Kidney epithelial cell (primary cell): ENCODE measurements around the gene NHSL1. TPM values are rescaled to one million over a fixed set of nuclear protein-coding genes. Genes with fewer than 3 reads are reported as not detected.

Experiments
- DNase-seq: peaks from one replicate; pipeline ENCODE4 v3.0.0-alpha.2; 2010; ENCODE audit warnings: low read depth
- H3K27me3 ChIP-seq: 2 replicates; pipeline ENCODE4 v1.6.0; 2011; ENCODE audit warnings: low read length; ENCODE audit not compliant: control insufficient read depth, insufficient read depth
- H3K36me3 ChIP-seq: 2 replicates; pipeline ENCODE4 v1.5.1; 2011; ENCODE audit warnings: low read length; ENCODE audit not compliant: control insufficient read depth, insufficient read depth
- H3K4me3 ChIP-seq: 2 replicates; pipeline ENCODE4 v1.5.1; 2011; ENCODE audit warnings: low read depth, mild to moderate bottlenecking, control low read depth, low read length
- CTCF ChIP-seq: IDR thresholded peaks from 2 replicates; pipeline ENCODE4 v1.5.1; 2011; ENCODE audit warnings: mild to moderate bottlenecking, moderate library complexity, low read length, control low read depth, inconsistent platforms; ENCODE audit not compliant: insufficient read depth, poor library complexity, severe bottlenecking
- total RNA-seq: library from RNA; depleted of rRNA; stranded (reverse); fragments of >200 nt; gene quantifications from 2 replicates; pipeline ENCODE4 v1.2.3, GENCODE V29; 2015

The NHSL1 gene
- total RNA-seq, 1 donor from 2014 or later: 11.5 TPM

- DNase-seq: no peak
- Histone ChIP-seq H3K4me3 (no peak overlapping the region), H3K27me3 (no peaks in the 10 kb centered on the region), H3K36me3 (no peaks in the 10 kb centered on the region)
- no peak for TF ChIP-seq CTCF
These were observed 124.5 kb downstream of the NHSL1 start for GRCh38 chr6:138374815-138375214.

GRCh38 chr6:138374230-138374629 lies 125.1 kb downstream of the NHSL1 start:
- DNase-seq: no peak
- no peak overlapping the region for H3K4me3 ChIP-seq
- TF ChIP-seq CTCF: no peak

GRCh38 chr6:138372711-138373463 lies 126.4 kb downstream of the NHSL1 start:
- TF ChIP-seq CTCF: no peak
- Histone ChIP-seq H3K4me3 (no peak overlapping the region), H3K36me3 (no peaks in the 10 kb centered on the region), H3K27me3 (no peaks in the 10 kb centered on the region)
- DNase-seq: no peak

More at GRCh38 chr6:138374230-138374629, 125.1 kb downstream of the NHSL1 start:
- no peaks in the 10 kb centered on the region for H3K27me3 ChIP-seq
- no peaks in the 10 kb centered on the region for H3K36me3 ChIP-seq

Other genes starting within 250 kb of the NHSL1 start
- gene SMIM28, start 121.6 kb downstream of the NHSL1 start, total RNA-seq: not detected in 2 replicates
- 82.1 and 89.5 TPM in 2 replicates for gene HEBP2, start 95.3 kb downstream of the NHSL1 start, total RNA-seq